Activated naive CD4-positive, alpha-beta T cell treated with anti-CD3 and anti-CD28 coated beads, Interleukin-2, amount 50 U/mL, for 72 hours (primary cell): ENCODE results near the gene BABAM2. TPM values are rescaled to one million over a fixed set of nuclear protein-coding genes. Genes with fewer than 3 reads are reported as not detected.

Source experiments
- ATAC-seq, 2 donors: fragments of 150-1000 bp; cut with Tn5 transposase; 2 replicates each; pipeline ENCODE4 v1.10.0; 2021; ENCODE audit warnings: mild to moderate bottlenecking in 2 of 2, moderate library complexity in 2 of 2
- DNase-seq, 2 donors: peaks; one replicate each; pipeline ENCODE4 v3.0.0; 2021 to 2022; ENCODE audit warnings: low spot score in 2 of 2
- H3K27ac Mint-ChIP-seq, 2 donors: one replicate each; pipeline ENCODE4 v1.8.0; 2022; ENCODE audit warnings: mild to moderate bottlenecking in 2 of 2, mixed read lengths in 2 of 2
- H3K36me3 Mint-ChIP-seq, 2 donors: one replicate each; pipeline ENCODE4 v1.8.0; 2022; ENCODE audit warnings: mixed read lengths in 2 of 2
- H3K9me3 Mint-ChIP-seq, 2 donors: one replicate each; pipeline ENCODE4 v1.8.0; 2022; ENCODE audit warnings: mixed read lengths in 2 of 2
- total RNA-seq, 2 donors: library from RNA; stranded (reverse); gene quantifications; one replicate each; pipeline ENCODE4 v1.2.3, GENCODE V29; 2022

The BABAM2 gene
- total RNA-seq, 2 donors from 2014 or later: 45.2 to 59.8 TPM

DNA sequence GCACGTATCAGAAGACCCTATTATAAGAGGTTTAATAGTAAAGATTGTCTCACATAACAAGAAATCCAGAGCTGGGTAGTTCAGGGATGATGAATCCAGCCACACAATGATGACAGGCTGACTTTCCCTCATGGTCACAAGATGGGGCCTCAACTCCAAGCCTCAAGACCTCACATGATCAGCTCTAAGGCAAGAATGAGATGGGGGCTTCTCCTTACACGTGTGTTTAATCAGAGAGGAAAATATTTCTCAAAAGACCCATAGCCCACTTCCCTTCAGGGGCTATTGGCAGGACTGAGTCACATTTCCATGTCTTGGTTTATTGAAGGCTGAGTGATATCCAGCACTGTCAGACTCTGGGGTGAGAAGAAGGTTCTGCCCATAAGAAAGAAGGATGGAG lies 402.0 kb downstream of the BABAM2 start:
- H3K36me3 Mint-ChIP-seq: peaks cover 0 to 4% of the 10 kb centered on the region in 2 donors
- no peaks in the 10 kb centered on the region for H3K9me3 Mint-ChIP-seq
- ATAC-seq (peak; percentile 84 to 86), DNase-seq (no peak)
- H3K27ac Mint-ChIP-seq: peak overlapping the region in 1 of 2 donors; percentile 56

DNA sequence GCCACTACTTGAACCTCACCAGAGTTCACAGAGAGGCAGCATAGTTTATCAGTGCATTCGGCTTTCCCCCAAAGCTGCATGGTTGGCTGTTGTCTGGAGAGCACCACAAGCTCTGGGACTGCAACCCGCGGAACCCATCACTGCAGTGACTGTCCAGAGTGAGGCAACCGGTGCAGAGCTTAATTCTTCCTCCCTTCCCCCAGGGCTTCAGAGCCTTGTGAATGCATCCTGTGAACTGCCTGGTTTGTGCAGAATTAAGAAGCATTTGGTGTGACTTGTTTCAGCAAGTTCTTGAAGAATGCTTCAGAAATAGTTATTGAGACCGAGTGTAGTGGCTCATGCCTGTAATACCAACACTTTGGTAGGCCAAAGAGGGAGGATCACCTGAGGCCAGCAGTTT lies 402.9 kb downstream of the BABAM2 start:
- H3K27ac Mint-ChIP-seq: no peak overlapping the region
- ATAC-seq (no peak), DNase-seq (no peak)
- no peaks in the 10 kb centered on the region for H3K9me3 Mint-ChIP-seq
- peaks cover 0 to 4% of the 10 kb centered on the region in 2 donors for H3K36me3 Mint-ChIP-seq

DNA sequence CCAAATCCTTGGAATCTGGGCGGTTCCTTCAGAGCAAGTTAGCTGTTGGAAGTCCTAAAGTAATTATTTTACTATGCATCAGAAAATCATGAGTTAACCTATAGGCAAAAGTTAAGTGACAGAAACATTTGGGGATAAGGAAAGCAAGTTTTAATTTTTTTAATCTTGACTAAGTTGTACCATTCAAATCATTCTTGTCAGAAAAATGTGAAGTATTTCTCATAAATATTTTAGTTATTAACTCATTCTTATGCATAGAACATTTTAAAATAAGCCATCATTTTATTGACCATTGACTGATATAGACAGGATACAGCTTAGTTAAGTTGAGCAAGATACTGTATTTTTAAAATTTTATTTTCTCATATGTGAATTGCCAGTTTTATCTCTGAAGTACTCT lies 403.9 kb downstream of the BABAM2 start:
- Mint-ChIP-seq H3K9me3 (no peaks in the 10 kb centered on the region), H3K36me3 (peaks cover 0 to 4% of the 10 kb centered on the region in 2 donors), H3K27ac (no peak overlapping the region)
- DNase-seq (no peak), ATAC-seq (no peak)

DNA sequence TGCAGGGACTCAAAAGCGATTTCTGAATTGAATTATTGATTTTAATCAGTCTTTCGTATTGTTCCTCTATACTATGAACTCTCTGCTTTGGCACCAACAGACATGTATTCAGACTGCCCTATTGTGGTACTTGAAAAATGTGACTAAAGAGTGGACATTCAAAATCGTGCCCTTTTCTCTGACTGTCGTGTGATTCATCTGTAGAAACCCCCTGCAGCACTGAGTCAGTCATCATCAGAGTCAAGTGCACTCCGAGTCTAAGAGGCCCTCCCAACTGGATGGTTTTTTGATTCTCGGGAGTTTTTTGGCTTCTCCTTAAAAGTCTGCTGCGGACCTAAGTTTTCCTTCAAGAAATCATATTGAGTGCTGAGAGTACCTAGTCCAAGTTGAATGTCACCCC lies 405.7 kb downstream of the BABAM2 start:
- no peak overlapping the region for H3K27ac Mint-ChIP-seq
- no peaks in the 10 kb centered on the region for H3K36me3 Mint-ChIP-seq
- no peaks in the 10 kb centered on the region for H3K9me3 Mint-ChIP-seq
- ATAC-seq (peak in 1 of 2 donors; percentile 69), DNase-seq (no peak)

DNA sequence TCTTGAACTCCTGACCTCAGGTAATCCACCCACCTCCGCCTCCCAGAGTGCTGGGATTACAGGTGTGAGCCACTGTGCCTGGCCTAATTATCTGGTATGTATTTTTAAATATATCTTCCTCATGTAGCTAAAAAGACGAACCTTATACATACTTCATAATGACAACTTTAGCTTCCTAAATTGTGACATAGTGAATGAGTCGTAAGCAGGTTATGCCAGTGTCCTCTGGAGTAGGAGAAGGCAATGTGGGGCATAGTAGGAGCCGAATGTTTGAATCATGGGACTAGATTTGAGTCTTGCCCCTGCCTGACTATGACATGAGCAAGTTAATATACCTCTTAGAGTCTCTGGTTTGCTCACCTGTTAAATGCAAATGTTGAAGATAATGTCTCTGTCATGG lies 406.4 kb downstream of the BABAM2 start:
- no peak for DNase-seq
- Mint-ChIP-seq H3K36me3 (no peaks in the 10 kb centered on the region), H3K27ac (no peak overlapping the region), H3K9me3 (no peaks in the 10 kb centered on the region)
- no peak for ATAC-seq

DNA sequence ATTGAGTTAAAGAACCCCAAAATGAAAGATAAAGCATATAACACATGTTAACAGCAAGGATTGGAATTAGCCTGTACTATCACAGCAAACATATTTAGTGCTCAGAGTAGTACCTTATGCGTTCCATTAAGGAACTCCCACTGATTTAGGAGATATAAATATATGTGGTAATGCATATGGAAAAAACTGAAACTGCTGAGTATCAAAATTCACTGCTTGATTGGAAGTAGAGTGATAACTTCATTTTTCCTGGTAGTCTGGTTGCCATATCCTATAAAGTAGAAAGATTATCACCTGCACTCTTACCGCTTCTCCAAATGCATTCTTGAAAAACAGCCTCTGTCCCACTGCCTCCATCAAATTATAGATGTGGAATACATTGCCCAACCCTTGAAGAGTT lies 407.0 kb downstream of the BABAM2 start:
- Mint-ChIP-seq H3K9me3 (no peaks in the 10 kb centered on the region), H3K27ac (no peak overlapping the region), H3K36me3 (no peaks in the 10 kb centered on the region)
- no peak for DNase-seq
- no peak for ATAC-seq

DNA sequence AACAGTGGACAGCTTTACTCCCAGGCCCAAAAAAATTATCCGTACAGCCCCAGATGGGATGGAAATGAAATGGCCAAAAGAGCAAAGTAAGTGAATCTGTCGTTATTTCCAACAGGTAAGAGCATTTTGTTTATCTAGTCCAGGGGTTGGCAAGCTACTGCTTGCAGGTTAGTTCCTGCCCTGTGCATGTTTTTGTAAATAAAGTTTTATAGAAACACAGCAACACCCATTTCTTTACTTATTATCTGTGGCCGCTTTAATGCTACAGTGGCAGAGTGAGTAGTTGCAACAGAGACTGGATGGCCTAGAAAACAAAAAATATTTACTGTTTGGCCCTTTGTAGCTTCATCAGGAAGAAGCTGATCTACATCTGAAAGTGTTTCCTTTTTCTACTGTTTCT lies 407.9 kb downstream of the BABAM2 start:
- no peak for DNase-seq
- Mint-ChIP-seq H3K27ac (no peak overlapping the region), H3K36me3 (peaks cover 0 to 6% of the 10 kb centered on the region in 2 donors), H3K9me3 (no peaks in the 10 kb centered on the region)
- ATAC-seq: no peak

DNA sequence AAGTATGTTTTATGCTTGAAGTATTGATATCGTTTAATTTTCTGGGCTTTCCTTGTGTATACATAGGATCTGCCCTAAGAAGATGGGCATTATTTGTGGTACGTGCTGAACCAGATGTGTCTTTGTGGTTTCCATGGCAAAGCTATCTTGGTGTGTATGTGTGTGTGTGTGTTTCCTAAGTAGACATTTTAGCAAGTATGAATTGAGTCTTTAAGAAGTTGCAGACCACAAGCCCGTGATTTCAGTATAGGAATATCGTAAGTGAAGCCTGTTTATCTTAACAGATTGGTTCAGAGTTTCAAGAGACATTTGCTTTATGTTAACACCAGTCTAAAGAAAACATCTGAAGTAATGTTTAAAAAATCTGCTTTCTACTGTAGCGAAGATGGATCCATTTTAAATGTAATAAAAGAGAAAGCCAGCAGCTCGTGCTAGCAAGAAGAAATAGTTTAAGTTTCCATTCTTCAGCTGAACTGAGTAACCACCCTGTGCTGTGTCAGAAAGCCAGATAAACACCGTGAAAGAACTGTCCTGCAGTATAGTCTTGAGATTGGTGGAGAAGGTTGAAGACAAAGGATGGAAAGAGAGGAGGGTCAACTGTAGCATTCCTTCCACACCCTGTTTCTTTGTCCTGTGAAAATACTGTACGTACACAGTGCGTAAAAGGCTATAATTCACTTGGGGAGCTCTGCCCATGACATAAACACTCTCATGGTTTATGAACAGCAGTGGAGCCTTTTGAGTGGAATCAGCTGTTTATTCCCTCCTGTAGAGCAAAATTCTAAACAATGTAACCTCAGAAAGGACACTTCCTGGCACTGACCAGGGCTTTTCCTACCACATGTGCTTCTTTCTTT lies 410.2 kb downstream of the BABAM2 start:
- no peak overlapping the region for H3K27ac Mint-ChIP-seq
- ATAC-seq (no peak), DNase-seq (no peak)
- H3K36me3 Mint-ChIP-seq: peaks cover 13% of the 10 kb centered on the region in 2 donors
- H3K9me3 Mint-ChIP-seq: no peaks in the 10 kb centered on the region

DNA sequence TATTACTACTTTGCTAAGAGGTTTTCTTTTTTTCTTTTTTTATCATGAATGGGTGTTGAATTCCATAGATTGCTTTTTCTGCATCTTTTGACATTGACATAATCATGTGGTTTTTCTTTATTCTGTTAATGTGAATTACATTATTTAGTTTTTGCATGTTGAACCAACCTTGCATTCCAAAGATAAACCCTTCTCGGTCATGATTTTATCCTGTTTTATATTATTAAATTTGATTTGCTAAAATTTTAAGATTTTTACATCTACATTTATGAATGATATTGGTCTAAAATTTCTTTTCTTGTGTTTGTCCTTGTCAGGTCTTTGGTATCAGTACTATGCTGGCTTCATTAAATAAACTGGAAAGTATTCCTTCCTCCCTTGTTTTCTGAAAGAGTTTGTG lies 414.7 kb downstream of the BABAM2 start:
- ATAC-seq (no peak), DNase-seq (no peak)
- H3K27ac Mint-ChIP-seq: no peak overlapping the region
- H3K9me3 Mint-ChIP-seq: no peaks in the 10 kb centered on the region
- peaks cover 13% of the 10 kb centered on the region in 2 donors for H3K36me3 Mint-ChIP-seq

DNA sequence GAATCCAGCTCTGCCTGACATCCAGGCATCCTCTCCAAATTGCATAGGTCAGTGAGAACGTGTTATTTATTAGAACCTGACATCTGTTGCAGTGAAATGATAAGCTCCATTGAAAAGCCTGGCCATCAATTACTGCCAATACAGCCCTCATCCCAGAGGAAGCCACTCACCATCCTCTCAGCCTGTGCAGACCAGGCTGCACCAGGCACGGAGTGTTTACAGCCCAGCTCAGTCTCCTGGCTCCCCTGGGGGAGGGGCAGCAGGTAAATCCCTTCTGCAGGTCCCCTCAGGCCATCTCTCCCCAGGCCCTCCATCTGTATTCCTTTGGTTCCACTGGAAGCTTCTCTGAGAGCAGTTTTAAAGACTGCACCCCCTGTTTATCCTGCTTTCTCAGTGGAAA lies 419.6 kb downstream of the BABAM2 start:
- no peaks in the 10 kb centered on the region for H3K9me3 Mint-ChIP-seq
- peaks cover under 1 to 6% of the 10 kb centered on the region in 2 donors for H3K36me3 Mint-ChIP-seq
- peak overlapping the region in 1 of 2 donors; percentile 7 for H3K27ac Mint-ChIP-seq
- no peak for ATAC-seq
- DNase-seq: no peak

DNA sequence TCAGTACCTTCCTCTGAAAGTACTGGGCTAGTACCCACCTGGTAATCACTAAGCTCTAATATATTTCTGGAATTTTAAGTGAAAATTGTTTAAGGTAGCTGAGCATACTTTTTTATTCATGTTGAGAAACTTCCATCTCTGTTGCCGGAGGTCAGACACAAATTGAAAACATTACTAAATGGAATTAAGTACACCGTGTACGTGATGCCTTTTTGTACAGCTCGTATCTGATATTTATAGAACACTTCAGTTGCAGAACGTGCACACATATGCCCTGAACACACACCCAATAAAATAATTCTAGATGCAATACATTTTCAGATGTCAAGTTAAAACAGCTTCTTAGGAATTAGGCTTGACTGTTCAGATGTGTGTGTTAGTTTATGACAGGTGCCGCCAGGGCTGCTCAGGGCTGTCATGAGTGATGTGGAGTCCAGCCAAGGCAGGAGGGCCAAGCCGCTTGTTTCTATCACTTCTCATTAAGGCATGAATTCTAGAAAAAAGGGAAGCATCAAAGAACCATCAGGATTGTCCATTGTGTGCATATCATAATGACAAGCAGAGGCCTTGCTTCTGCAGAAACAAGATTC lies 421.2 kb downstream of the BABAM2 start:
- no peak overlapping the region for H3K27ac Mint-ChIP-seq
- DNase-seq (no peak), ATAC-seq (no peak)
- no peaks in the 10 kb centered on the region for H3K36me3 Mint-ChIP-seq
- no peaks in the 10 kb centered on the region for H3K9me3 Mint-ChIP-seq

DNA sequence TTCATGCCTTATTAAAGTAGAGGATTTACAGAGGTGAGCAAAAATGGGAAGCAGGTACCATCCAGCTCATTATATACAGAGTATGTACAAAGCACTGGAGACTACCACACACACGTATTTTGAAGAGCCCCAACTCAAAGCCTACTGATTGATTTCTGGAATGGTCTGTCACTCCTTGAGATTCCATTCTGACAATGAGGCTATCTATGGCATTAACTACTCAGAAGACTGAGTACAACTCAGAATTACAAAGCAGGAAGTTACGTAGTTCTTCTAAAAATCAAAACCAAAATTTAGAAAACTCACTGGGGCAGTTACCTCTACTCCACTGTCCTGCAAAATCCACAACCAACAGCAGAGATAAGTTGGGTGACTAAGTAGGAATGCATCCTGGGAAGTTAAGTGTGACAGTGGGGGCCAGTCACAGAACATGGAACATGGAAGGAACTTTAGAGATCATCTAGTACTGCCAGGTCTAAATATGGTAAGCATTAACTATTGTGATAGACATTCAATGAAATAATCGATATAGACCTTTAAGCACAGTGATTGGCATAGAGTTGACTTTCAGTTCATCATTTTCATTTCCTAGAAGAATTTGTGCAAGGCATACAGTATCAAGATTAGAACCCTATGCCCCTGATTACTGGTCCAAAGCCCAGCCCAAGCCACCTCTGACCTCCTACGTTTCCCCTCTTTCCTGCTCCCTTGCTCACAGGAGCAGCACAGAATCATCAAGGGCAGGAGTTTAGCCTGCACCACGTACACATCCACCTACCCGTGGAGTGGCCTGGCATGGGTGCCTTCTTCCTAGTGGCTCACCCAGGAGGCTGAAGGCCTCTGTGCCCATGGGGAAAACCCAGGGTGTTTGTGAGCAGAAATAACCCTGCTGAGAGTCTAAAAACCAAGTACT lies 422.0 kb downstream of the BABAM2 start:
- H3K27ac Mint-ChIP-seq: no peak overlapping the region
- H3K9me3 Mint-ChIP-seq: no peaks in the 10 kb centered on the region
- ATAC-seq: peak; percentile 34 to 67
- no peaks in the 10 kb centered on the region for H3K36me3 Mint-ChIP-seq
- no peak for DNase-seq

DNA sequence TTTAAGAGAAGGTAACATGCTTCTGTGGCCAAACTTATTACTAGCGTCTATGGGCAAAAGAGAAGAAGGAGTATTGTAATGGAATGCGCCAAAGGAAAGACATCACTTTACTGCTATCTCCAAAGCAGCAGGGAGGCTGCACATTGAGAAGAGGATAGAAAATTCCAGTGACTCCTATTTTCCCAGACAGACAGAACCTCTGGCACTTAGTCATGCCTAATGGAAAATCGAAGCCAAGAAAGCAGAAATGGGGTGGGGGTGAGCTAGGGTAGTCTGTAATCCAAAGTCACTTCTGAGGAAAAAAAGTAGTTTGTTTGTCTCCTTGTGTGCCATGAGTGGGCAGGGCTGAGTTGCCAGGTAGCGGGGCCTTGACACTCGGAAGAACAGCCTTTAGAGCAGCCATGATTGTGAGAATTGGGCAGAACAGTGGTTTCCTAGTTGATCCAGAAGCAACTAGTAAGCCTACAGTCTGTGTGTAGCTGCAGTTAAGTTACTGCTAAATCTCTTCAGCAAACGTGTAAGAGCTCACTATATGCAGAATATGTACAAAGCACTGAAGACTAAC lies 422.8 kb downstream of the BABAM2 start:
- Mint-ChIP-seq H3K36me3 (no peaks in the 10 kb centered on the region), H3K9me3 (no peaks in the 10 kb centered on the region), H3K27ac (no peak overlapping the region)

DNA sequence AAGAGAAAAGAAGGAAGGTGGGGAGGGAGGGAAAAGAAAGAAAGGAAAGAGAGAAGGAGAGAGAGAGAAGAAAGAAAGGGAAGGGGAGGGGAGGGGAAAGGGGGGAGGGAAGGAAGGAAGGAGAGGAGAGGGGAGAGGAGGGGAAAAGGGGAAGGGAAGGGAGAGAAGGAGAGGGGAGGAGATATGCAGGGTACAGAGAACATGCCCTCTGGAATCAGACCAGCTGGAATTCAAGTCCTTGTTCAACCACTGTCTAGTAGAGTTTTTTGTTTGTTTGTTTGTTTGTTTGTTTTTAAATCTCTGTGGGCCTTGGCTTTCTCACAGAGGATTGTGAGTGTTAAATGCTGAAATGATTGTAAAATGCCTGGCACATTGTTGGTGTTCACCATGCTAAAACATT lies 424.4 kb downstream of the BABAM2 start:
- ATAC-seq (no peak), DNase-seq (no peak)
- Mint-ChIP-seq H3K9me3 (no peaks in the 10 kb centered on the region), H3K36me3 (no peaks in the 10 kb centered on the region), H3K27ac (peak overlapping the region in 1 of 2 donors; percentile 37)

More for the DNA sequence above, 422.8 kb downstream of the BABAM2 start:
- ATAC-seq (no peak), DNase-seq (no peak)

DNA sequence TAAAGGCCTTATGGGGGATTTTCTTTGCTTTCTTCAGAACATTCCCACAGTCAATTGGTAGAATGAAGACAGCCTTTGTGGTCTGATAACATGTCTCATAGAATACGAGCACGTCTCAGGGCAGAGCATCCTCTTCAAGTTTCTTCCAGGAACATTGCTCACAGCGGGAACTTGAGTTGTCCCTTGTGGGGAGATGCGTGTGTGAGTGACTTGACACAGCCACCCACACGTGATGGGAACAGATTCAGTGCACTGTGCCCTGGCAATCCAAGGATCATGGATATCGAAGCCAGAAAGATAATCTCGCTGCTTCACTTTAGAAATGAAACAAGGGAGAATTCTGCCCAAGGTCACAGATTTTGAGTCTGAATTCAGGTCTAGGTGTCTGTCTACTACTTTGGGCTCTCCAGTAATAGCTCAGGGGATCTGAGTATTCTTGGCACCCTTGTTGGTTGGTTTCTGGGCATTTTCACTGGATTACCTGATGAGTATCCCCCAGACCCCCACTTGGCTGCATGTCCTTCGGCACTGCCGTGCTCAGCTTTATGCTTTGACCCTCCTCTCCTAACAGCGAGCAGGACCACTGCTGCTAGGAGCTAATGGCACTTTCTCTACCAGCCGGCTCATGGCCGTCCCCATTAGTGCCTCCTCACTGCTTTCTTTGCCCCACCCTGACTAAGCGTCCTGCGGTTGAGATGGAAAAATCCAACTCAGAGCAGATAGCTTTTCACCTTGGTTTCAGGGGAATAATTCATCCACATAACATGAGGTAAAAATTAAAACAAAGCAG lies 426.2 kb downstream of the BABAM2 start:
- no peak for DNase-seq
- Mint-ChIP-seq H3K27ac (peak overlapping the region in 1 of 2 donors; percentile 14), H3K9me3 (no peaks in the 10 kb centered on the region), H3K36me3 (no peaks in the 10 kb centered on the region)
- no peak for ATAC-seq

DNA sequence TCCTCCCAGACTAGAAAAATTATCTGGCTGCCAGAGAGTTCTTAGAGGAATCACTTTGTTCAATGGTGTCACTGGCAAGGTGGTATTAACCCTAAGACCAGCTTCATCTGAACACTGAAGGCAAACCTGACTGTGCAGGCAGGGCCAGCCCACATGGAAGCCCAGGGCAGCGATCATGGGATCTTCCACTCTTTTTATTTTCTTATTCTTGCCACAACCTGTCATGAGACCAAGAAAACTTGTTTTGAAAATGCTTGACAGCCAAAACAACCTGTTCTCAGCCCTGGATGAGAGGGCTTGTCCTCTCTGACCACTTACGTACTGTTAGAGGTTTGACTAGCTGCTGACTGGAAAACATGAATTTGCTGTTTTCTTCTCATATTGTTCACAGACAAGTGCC lies 426.9 kb downstream of the BABAM2 start:
- ATAC-seq (no peak), DNase-seq (no peak)
- Mint-ChIP-seq H3K9me3 (no peaks in the 10 kb centered on the region), H3K27ac (no peak overlapping the region), H3K36me3 (no peaks in the 10 kb centered on the region)
